Peyer's patch (tissue), 4 donors: ENCODE measurements around the gene GCDH. TPM values are rescaled to one million over a fixed set of nuclear protein-coding genes. Genes with fewer than 3 reads are reported as not detected.
A peak's percentile ranks its signal among the peaks of the same experiment; 100 is the strongest.

Experiments
- DNase-seq, 3 donors: peaks; one replicate each; pipeline ENCODE4 v3.0.0-alpha.2; 2017 to 2019
- H3K27ac ChIP-seq, 4 donors: fragments of 200-600 bp; sonication (generic); one replicate each; pipeline ENCODE4 v1.5.1; 2016 to 2019
- H3K27me3 ChIP-seq, 2 donors: fragments of 200-600 bp; sonication (generic); one replicate each; pipeline ENCODE4 v1.5.1; 2019
- H3K36me3 ChIP-seq, 3 donors: fragments of 200-600 bp; sonication (generic); one replicate each; pipeline ENCODE4 v1.5.1; 2016 to 2019
- H3K4me1 ChIP-seq, 4 donors: fragments of 200-600 bp; sonication (generic); one replicate each; pipeline ENCODE4 v1.5.1; 2016 to 2019
- H3K4me3 ChIP-seq, 4 donors: fragments of 200-600 bp; sonication (generic); 1 replicate in 3 of 4; 2 replicates in 1 of 4; pipeline ENCODE4 v1.5.1; 2016 to 2019; ENCODE audit warnings: mild to moderate bottlenecking in 1 of 4
- H3K9me3 ChIP-seq, 4 donors: fragments of 200-600 bp; sonication (generic); one replicate each; pipeline ENCODE4 v1.5.1; 2016 to 2019; ENCODE audit warnings: mild to moderate bottlenecking in 1 of 4
- CTCF ChIP-seq, 6 experiments: fragments of 450-650 bp in 4 of 6; fragments of 200-600 bp in 2 of 6; sonication (generic) in 1 of 6; IDR thresholded peaks; one replicate each; pipeline ENCODE4 v1.5.1; 2017 to 2019; ENCODE audit warnings: antibody characterized with exemption in 6 of 6, mild to moderate bottlenecking in 3 of 6, moderate library complexity in 1 of 6
- POLR2A ChIP-seq, 2 donors: fragments of 450-650 bp; IDR thresholded peaks; one replicate each; pipeline ENCODE4 v1.5.1; 2017; ENCODE audit warnings: antibody characterized with exemption in 2 of 2, mild to moderate bottlenecking in 2 of 2, moderate library complexity in 2 of 2
- total RNA-seq, 4 donors: library from RNA; depleted of rRNA; stranded (reverse); fragments of >200 nt; gene quantifications; one replicate each; pipeline ENCODE4 v1.1.0, GENCODE V29; 2016

The GCDH gene
- total RNA-seq, 4 donors from 2014 or later, result 25.2 to 44.4 (median 32.4) TPM

- H3K4me1 ChIP-seq, result peaks cover 4 to 21% (median 13%) of the 10 kb centered on the region in 4 donors
- peaks cover 0 to 21% (median 0%) of the 10 kb centered on the region in 3 donors for H3K36me3 ChIP-seq
- H3K4me3 ChIP-seq, result peak within 1 kb of the TSS; percentile 86 to 94 (median 92)
- DNase-seq, result peak; percentile 92 to 97 (median 94)
- TF ChIP-seq CTCF (IDR thresholded peaks at IDR 0.05) (no peak), POLR2A (IDR thresholded peaks at IDR 0.05) (peak; percentile 41 to 69)
- peak within 1 kb of the TSS; percentile 58 to 92 (median 73) for H3K27ac ChIP-seq
- no peaks in the 10 kb centered on the region for H3K27me3 ChIP-seq
- no peaks in the 10 kb centered on the region for H3K9me3 ChIP-seq
Measured at GRCh38 chr19:12933287-12934072, 42.5 kb downstream of the GCDH start, which contains the start of gene FARSA. Gene FARSA, minus strand, starts transcription at chr19:12933711. Its CDS starts 15 bp downstream, at chr19:12933696.

- Histone ChIP-seq H3K36me3 (peaks cover 0 to 9% (median 0%) of the 10 kb centered on the region in 3 donors), H3K27me3 (no peaks in the 10 kb centered on the region), H3K9me3 (no peaks in the 10 kb centered on the region), H3K4me3 (no peak overlapping the region), H3K27ac (no peak overlapping the region), H3K4me1 (peaks cover 4 to 29% (median 19%) of the 10 kb centered on the region in 4 donors)
- no peak for TF ChIP-seq POLR2A (IDR thresholded peaks at IDR 0.05)
- no peak for TF ChIP-seq CTCF (IDR thresholded peaks at IDR 0.05)
- no peak for DNase-seq
Measured at GRCh38 chr19:12935071-12935470, 44.1 kb downstream of the GCDH start.

- Histone ChIP-seq H3K9me3 (no peaks in the 10 kb centered on the region), H3K36me3 (peaks cover 0 to 18% (median 0%) of the 10 kb centered on the region in 3 donors), H3K4me1 (peaks cover 4 to 44% (median 28%) of the 10 kb centered on the region in 4 donors), H3K4me3 (no peak overlapping the region), H3K27me3 (no peaks in the 10 kb centered on the region), H3K27ac (no peak overlapping the region)
- DNase-seq, result no peak
- no peak for TF ChIP-seq CTCF (IDR thresholded peaks at IDR 0.05)
- no peak for TF ChIP-seq POLR2A (IDR thresholded peaks at IDR 0.05)
Measured at GRCh38 chr19:12936582-12936981, 45.6 kb downstream of the GCDH start.

GRCh38 chr19:12937093-12937926, 46.4 kb downstream of the GCDH start:
- Histone ChIP-seq H3K4me1 (peaks cover 3 to 45% (median 27%) of the 10 kb centered on the region in 4 donors), H3K27me3 (no peaks in the 10 kb centered on the region), H3K9me3 (no peaks in the 10 kb centered on the region), H3K36me3 (peaks cover 0 to 25% (median 0%) of the 10 kb centered on the region in 3 donors), H3K4me3 (peak overlapping the region; percentile 36 to 99 (median 70)), H3K27ac (peak overlapping the region; percentile 7 to 97 (median 41))
- no peak for TF ChIP-seq POLR2A (IDR thresholded peaks at IDR 0.05)
- no peak for TF ChIP-seq CTCF (IDR thresholded peaks at IDR 0.05)
- DNase-seq, result peak in 1 of 3 donors; percentile 49

- peak; percentile 100 for TF ChIP-seq POLR2A (IDR thresholded peaks at IDR 0.05)
- peak in 2 of 6 experiments; percentile 41 to 44 for TF ChIP-seq CTCF (IDR thresholded peaks at IDR 0.05)
Measured at GRCh38 chr19:12937927-12938778, 47.2 kb downstream of the GCDH start, which contains the start of gene CALR. Gene CALR, plus strand, starts transcription at chr19:12938609. Its CDS starts 71 bp downstream, at chr19:12938680.

More at GRCh38 chr19:12937927-12938778, 47.2 kb downstream of the GCDH start, which contains the start of gene CALR:
- peak within 1 kb of the TSS; percentile 85 to 97 (median 90) for H3K27ac ChIP-seq
- peaks cover 0 to 44% (median 20%) of the 10 kb centered on the region in 4 donors for H3K4me1 ChIP-seq
- DNase-seq, result peak; percentile 98 to 100 (median 100)
- no peaks in the 10 kb centered on the region for H3K9me3 ChIP-seq
- peaks cover 0 to 33% (median 0%) of the 10 kb centered on the region in 3 donors for H3K36me3 ChIP-seq
- no peaks in the 10 kb centered on the region for H3K27me3 ChIP-seq
- H3K4me3 ChIP-seq, result peak within 1 kb of the TSS; percentile 80 to 99 (median 88)
